GM12892 (cell line): Measurements from ENCODE around the gene MCM10.

Experiments used
- POLR2A ChIP-seq: IDR thresholded peaks from 2 replicates; pipeline ENCODE4 v1.6.1; 2011; ENCODE audit warnings: low read depth, low read length, control low read depth
- POLR2AphosphoS5 ChIP-seq: IDR thresholded peaks from 2 replicates; pipeline ENCODE4 v1.6.1; 2011; ENCODE audit warnings: low read depth, low read length, control low read depth
- TAF1 ChIP-seq: IDR thresholded peaks from 2 replicates; pipeline ENCODE4 v1.6.1; 2011; ENCODE audit warnings: low read depth, mild to moderate bottlenecking, control low read depth, low read length, borderline replicate concordance

GRCh38 chr10:13143766-13144165 is 17.6 kb upstream of the MCM10 start:
- TF ChIP-seq TAF1: no peak
- TF ChIP-seq POLR2AphosphoS5: no peak
- TF ChIP-seq POLR2A: no peak
